Endothelial cell of umbilical vein (primary cell): ENCODE measurements around the gene SYT7. TPM values are rescaled to one million over a fixed set of nuclear protein-coding genes. Genes with fewer than 3 reads are reported as not detected.

Source experiments
- BruUV-seq: library from RNA; stranded (reverse); fragments of 400-500 nt; replicated peaks from 2 replicates; lab custom pipeline; 2021; lab: Mats Ljungman, UMichigan
- CTCF ChIA-PET: fragments of 300-600, 350-600 bp; sonication (Branson Sonifier 250); formaldehyde crosslinking; loops from one replicate; lab custom pipeline; 2021; ENCODE audit warnings: antibody characterized with exemption, inconsistent platforms; lab: Charles Lee
- POLR2A ChIA-PET: fragments of 300-600, 350-600 bp; sonication (Branson Sonifier 250); formaldehyde crosslinking; loops from one replicate; lab custom pipeline; 2021; ENCODE audit warnings: antibody characterized with exemption, inconsistent platforms; lab: Charles Lee
- DNase-seq: peaks from one replicate; pipeline ENCODE4 v3.0.0-alpha.2; 2011; ENCODE audit warnings: low read depth, low spot score
- FAIRE-seq: peaks from 2 replicates; lab custom pipeline; 2011; peaks lifted over from hg19 to GRCh38; lab: Jason Lieb, UNC
- H2AFZ ChIP-seq: 2 replicates; pipeline ENCODE4 v1.6.0; 2012; ENCODE audit warnings: low read depth, low read length, control low read depth, inconsistent platforms
- H3K27ac ChIP-seq: 2 replicates; pipeline ENCODE4 v1.5.1; 2011; ENCODE audit warnings: low read depth, mild to moderate bottlenecking, control low read depth, low read length, moderate library complexity; ENCODE audit not compliant: insufficient read depth
- H3K27me3 ChIP-seq, 2 experiments: 2 replicates each; pipeline versions ENCODE4 v1.6.0 to v1.6.1; 2011; ENCODE audit warnings: low read length in 2 of 2, mixed read lengths in 1 of 2; ENCODE audit not compliant: control insufficient read depth in 2 of 2, insufficient read depth in 2 of 2
- H3K36me3 ChIP-seq, 2 experiments: 2 replicates in 1 of 2; 3 replicates in 1 of 2; pipeline ENCODE4 v1.5.1; 2011; ENCODE audit warnings: low read length in 2 of 2, mild to moderate bottlenecking in 1 of 2, moderate library complexity in 1 of 2; ENCODE audit not compliant: control insufficient read depth in 2 of 2, insufficient read depth in 2 of 2; ENCODE audit errors: extremely low read depth in 1 of 2
- H3K4me1 ChIP-seq: 3 replicates; pipeline ENCODE4 v1.5.1; 2011; ENCODE audit warnings: mild to moderate bottlenecking, low read length; ENCODE audit not compliant: control insufficient read depth, insufficient read depth; ENCODE audit errors: extremely low read depth
- H3K4me2 ChIP-seq: 2 replicates; pipeline ENCODE4 v1.6.1; 2011; ENCODE audit warnings: low read length, control low read depth, mixed read lengths; ENCODE audit not compliant: insufficient read depth
- H3K4me3 ChIP-seq, 3 experiments: fragments of 200-600 bp in 1 of 3; sonication (generic), shearing (Covaris generic) in 1 of 3; replicated peaks in 1 of 3; 2 replicates each; pipeline ENCODE4 v1.5.1; 2011 to 2016; ENCODE audit warnings: control low read depth in 3 of 3, low read length in 3 of 3, mild to moderate bottlenecking in 2 of 3, inconsistent platforms in 1 of 3, low read depth in 1 of 3, moderate library complexity in 1 of 3; ENCODE audit not compliant: insufficient read depth in 1 of 3
- H3K79me2 ChIP-seq: 2 replicates; pipeline ENCODE4 v1.6.0; 2012; ENCODE audit warnings: low read length, inconsistent platforms; ENCODE audit not compliant: control insufficient read depth, insufficient read depth
- H3K9ac ChIP-seq: replicated peaks from 2 replicates; pipeline ENCODE3; 2011; ENCODE audit warnings: low read length, control low read depth; ENCODE audit not compliant: insufficient read depth; ENCODE audit errors: extremely low read depth
- H3K9me1 ChIP-seq: replicated peaks from 3 replicates; pipeline ENCODE4 v1.6.0; 2011; ENCODE audit warnings: mild to moderate bottlenecking, low read length; ENCODE audit not compliant: control insufficient read depth, insufficient read depth; ENCODE audit errors: extremely low read depth
- H3K9me3 ChIP-seq: replicated peaks from 2 replicates; pipeline ENCODE4 v1.5.1; 2012; ENCODE audit warnings: low read length, inconsistent platforms; ENCODE audit not compliant: control insufficient read depth, insufficient read depth
- H4K20me1 ChIP-seq: replicated peaks from 2 replicates; pipeline ENCODE3; 2011; ENCODE audit warnings: mild to moderate bottlenecking, low read length; ENCODE audit not compliant: control insufficient read depth, insufficient read depth; ENCODE audit errors: extremely low read depth
- EZH2 ChIP-seq: IDR thresholded peaks from 2 replicates; pipeline ENCODE4 v1.6.1; 2012; ENCODE audit warnings: borderline replicate concordance, low read depth, mild to moderate bottlenecking, moderate library complexity, low read length, inconsistent platforms; ENCODE audit not compliant: severe bottlenecking
- FOS ChIP-seq: IDR thresholded peaks from 2 replicates; pipeline ENCODE4 v1.6.1; 2011; ENCODE audit warnings: mild to moderate bottlenecking, low read length, moderate library complexity, borderline replicate concordance; ENCODE audit not compliant: insufficient read depth
- JUN ChIP-seq: IDR thresholded peaks from 2 replicates; pipeline ENCODE4 v1.6.1; 2011; ENCODE audit warnings: borderline replicate concordance, low read depth; ENCODE audit not compliant: insufficient read length, insufficient read depth
- MYC ChIP-seq: IDR thresholded peaks from one replicate; pipeline ENCODE4 v1.6.1; 2011; ENCODE audit warnings: mild to moderate bottlenecking, low read depth, low read length
- POLR2A ChIP-seq: IDR thresholded peaks from 2 replicates; pipeline ENCODE4 v1.6.1; 2012; ENCODE audit warnings: low read depth, mild to moderate bottlenecking, control low read depth, low read length
- POLR2AphosphoS5 ChIP-seq: IDR thresholded peaks from 2 replicates; pipeline ENCODE4 v1.6.1; 2012; ENCODE audit warnings: low read depth, mild to moderate bottlenecking, control low read depth, low read length, moderate library complexity; ENCODE audit not compliant: insufficient read depth
- dilution Hi-C: fragments of 300-500 bp; cut with MboI; formaldehyde crosslinking; loops from one replicate; pipeline ENCODE4 v1.15.0; 2019; ENCODE audit warnings: low sequenced_read_pairs; ENCODE audit not compliant: extremely low pct_ligation_motif_present
- intact Hi-C: fragments of 100-400 bp; cut with micrococcal nuclease; formaldehyde crosslinking; loops from one replicate; pipeline ENCODE4 v1.10.0; 2022
- polyA plus RNA-seq, 4 experiments: library from polyadenylated mRNA; depleted of rRNA in 3 of 4; stranded (reverse) in 3 of 4; unstranded in 1 of 4; fragments of >200 nt; gene quantifications; 2 replicates each; pipeline versions ENCODE4 v1.2.1 to v1.2.3, GENCODE V29; 2011 to 2012; ENCODE audit warnings: missing spikeins in 1 of 4
- total RNA-seq: library from RNA; stranded (reverse); gene quantifications from 2 replicates; pipeline ENCODE4 v1.2.3, GENCODE V29; 2021
- TF ChIP-seq, protein P1 (sequence below): IDR thresholded peaks from 2 replicates; pipeline ENCODE4 v1.6.1; 2011; ENCODE audit not compliant: insufficient read depth, insufficient read length
- TF ChIP-seq, protein P2 (sequence below), 2 donors: IDR thresholded peaks; 1 replicate in 1 of 2; 2 replicates in 1 of 2; pipeline ENCODE4 v1.5.1; 2011; ENCODE audit warnings: low read length in 2 of 2, mild to moderate bottlenecking in 2 of 2, moderate library complexity in 2 of 2, control low read depth in 1 of 2, inconsistent platforms in 1 of 2, low read depth in 1 of 2; ENCODE audit not compliant: insufficient read depth in 1 of 2; ENCODE audit errors: extremely low read depth in 1 of 2

SYT7 gene
- total and polyA plus RNA-seq, 2 donors (not counting 3 experiments of a cell fraction or from before 2014, with no cell fraction given) = 0.08 to 0.55 TPM

DNA sequence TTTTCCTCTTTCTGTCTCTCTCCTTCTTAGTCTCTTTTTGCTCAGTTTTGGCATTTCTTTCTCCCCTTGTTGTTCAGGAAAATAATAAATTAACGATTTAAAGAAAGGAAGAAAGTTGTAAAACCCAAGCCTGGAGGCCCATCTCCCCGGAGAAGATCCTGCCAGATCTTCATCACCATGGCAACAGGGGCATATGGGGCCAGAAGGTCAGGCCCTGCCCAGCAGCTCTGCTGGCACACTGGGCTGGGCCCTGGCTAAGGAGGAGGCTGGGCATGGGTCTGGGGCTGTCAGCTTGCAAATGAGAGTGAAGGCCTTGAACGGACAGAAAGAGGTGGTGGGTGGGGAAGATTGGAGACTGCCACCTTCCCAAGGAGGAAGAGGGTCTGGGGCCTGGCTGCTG lies 69.5 kb downstream of the SYT7 start:
- DNase-seq = no peak
- POLR2A ChIA-PET = no interaction called here
- no peak overlapping the region for H2AFZ ChIP-seq
- no peak overlapping the region for H3K4me2 ChIP-seq
- no peak for FAIRE-seq
- H3K79me2 ChIP-seq = no peaks in the 10 kb centered on the region
- H3K4me1 ChIP-seq = no peaks in the 10 kb centered on the region
- intact Hi-C loops = no loop called here
- peaks cover 26 to 38% of the 10 kb centered on the region in 2 experiments for H3K27me3 ChIP-seq
- no peak overlapping the region for H3K9ac ChIP-seq
- H3K9me3 ChIP-seq = no peaks in the 10 kb centered on the region
- CTCF ChIA-PET = interaction anchor here (9.0 kb wide), 1 partner anchor 64 kb away, joined by 229 read pairs; no protein-coding TSS in a partner anchor
- TF ChIP-seq MYC (no peak), EZH2 (no peak), JUN (no peak), POLR2AphosphoS5 (no peak), POLR2A (no peak), FOS (no peak)
- TF ChIP-seq, protein P1, sequence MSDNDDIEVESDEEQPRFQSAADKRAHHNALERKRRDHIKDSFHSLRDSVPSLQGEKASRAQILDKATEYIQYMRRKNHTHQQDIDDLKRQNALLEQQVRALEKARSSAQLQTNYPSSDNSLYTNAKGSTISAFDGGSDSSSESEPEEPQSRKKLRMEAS = no peak
- TF ChIP-seq, protein P2, sequence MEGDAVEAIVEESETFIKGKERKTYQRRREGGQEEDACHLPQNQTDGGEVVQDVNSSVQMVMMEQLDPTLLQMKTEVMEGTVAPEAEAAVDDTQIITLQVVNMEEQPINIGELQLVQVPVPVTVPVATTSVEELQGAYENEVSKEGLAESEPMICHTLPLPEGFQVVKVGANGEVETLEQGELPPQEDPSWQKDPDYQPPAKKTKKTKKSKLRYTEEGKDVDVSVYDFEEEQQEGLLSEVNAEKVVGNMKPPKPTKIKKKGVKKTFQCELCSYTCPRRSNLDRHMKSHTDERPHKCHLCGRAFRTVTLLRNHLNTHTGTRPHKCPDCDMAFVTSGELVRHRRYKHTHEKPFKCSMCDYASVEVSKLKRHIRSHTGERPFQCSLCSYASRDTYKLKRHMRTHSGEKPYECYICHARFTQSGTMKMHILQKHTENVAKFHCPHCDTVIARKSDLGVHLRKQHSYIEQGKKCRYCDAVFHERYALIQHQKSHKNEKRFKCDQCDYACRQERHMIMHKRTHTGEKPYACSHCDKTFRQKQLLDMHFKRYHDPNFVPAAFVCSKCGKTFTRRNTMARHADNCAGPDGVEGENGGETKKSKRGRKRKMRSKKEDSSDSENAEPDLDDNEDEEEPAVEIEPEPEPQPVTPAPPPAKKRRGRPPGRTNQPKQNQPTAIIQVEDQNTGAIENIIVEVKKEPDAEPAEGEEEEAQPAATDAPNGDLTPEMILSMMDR (IDR thresholded peaks at IDR 0.05; ENCODE audit: extremely low read depth in 1 of 2, insufficient read depth in 1 of 2, low read depth in 1 of 2, low read length in 2 of 2) = no peak
- BruUV-seq = no TSS peak
- H4K20me1 ChIP-seq = no peaks in the 10 kb centered on the region
- H3K9me1 ChIP-seq = no peaks in the 10 kb centered on the region
- H3K27ac ChIP-seq = no peak overlapping the region
- H3K36me3 ChIP-seq = no peaks in the 10 kb centered on the region
- no peak overlapping the region for H3K4me3 ChIP-seq
- dilution Hi-C loops = no loop called here
